Body of pancreas (tissue), 4 donors: ENCODE data around the gene CEP135. TPM values are rescaled to one million over a fixed set of nuclear protein-coding genes. Genes with fewer than 3 reads are reported as not detected.

ENCODE experiments used
- ATAC-seq: fragments of 150-250 bp; one replicate; pipeline ENCODE4 v1.9.1; 2016
- DNase-seq, 4 donors: peaks; one replicate each; pipeline ENCODE4 v3.0.0-alpha.2; 2019
- H3K27ac ChIP-seq, 4 donors: fragments of 200-600 bp; sonication (generic); 1 replicate in 3 of 4; 2 replicates in 1 of 4; pipeline versions ENCODE4 v1.5.1 to v1.6.1; 2016 to 2019; ENCODE audit warnings: mild to moderate bottlenecking in 1 of 4, mixed read lengths in 1 of 4, moderate library complexity in 1 of 4
- H3K27me3 ChIP-seq, 2 donors: fragments of 200-600 bp; sonication (generic); one replicate each; pipeline ENCODE4 v1.6.0; 2016; ENCODE audit warnings: mild to moderate bottlenecking in 1 of 2
- H3K36me3 ChIP-seq, 2 donors: fragments of 200-600 bp; sonication (generic); replicated peaks in 1 of 2; 2 replicates each; pipeline ENCODE4 v1.5.1; 2016; ENCODE audit warnings: low read depth in 2 of 2; ENCODE audit not compliant: insufficient read depth in 1 of 2
- H3K4me1 ChIP-seq: fragments of 200-600 bp; sonication (generic); one replicate; pipeline ENCODE4 v1.6.0; 2016
- H3K4me3 ChIP-seq, 2 donors: fragments of 200-600 bp; sonication (generic); 1 replicate in 1 of 2; 2 replicates in 1 of 2; pipeline ENCODE4 v1.5.1; 2016 to 2019
- H3K9me3 ChIP-seq, 3 donors: fragments of 200-600 bp; sonication (generic); 1 replicate in 2 of 3; 2 replicates in 1 of 3; pipeline ENCODE4 v1.5.1; 2016
- POLR2A ChIP-seq, 3 donors: fragments of 450-650 bp; IDR thresholded peaks; one replicate each; pipeline ENCODE4 v1.6.1; 2016; ENCODE audit warnings: antibody characterized with exemption in 3 of 3, mild to moderate bottlenecking in 2 of 3
- WGBS, 2 donors: methylation state at CpG; one replicate each; pipeline ENCODE4 v1.1.5; 2017; 5-methylcytosine and 5-hydroxymethylcytosine counted together
- intact Hi-C: fragments of 100-400 bp; cut with DNase I; formaldehyde crosslinking; loops from one replicate; pipeline ENCODE4 v1.15.1; 2023
- total RNA-seq, 2 donors: library from RNA; depleted of rRNA; stranded (reverse); fragments of >200 nt; gene quantifications; one replicate each; pipeline ENCODE4 v1.1.0, GENCODE V29; 2016
- TF ChIP-seq, protein P1 (sequence below), 7 experiments: fragments of 450-650 bp in 4 of 7; fragments of 200-600 bp in 3 of 7; sonication (generic) in 3 of 7; IDR thresholded peaks; one replicate each; pipeline ENCODE4 v1.5.1; 2016 to 2019; ENCODE audit warnings: antibody characterized with exemption in 7 of 7

The CEP135 gene
- total RNA-seq, 2 donors from 2014 or later = 7.5 to 8.9 TPM

- DNase-seq = peak in 1 of 4 donors; percentile 7
These were observed 28.2 kb upstream of the CEP135 start for GRCh38 chr4:55920571-55920970.

DNA sequence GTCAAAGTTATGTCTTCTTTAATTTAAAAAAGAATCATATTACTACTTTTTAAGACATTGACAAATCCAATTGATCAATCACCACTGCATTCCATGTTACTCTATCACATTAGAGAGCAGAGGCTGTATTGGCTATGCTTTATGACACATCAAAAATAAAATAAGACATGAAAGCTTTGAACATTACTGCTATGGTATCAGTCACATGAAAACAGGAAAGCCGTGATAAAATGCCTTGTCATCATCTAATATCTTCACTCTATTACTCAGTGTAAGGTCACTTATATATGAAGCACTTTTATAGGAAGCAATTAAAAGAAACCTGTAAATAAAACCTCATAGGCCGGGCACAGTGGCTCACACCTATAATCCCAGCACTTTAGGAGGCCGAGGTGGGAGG is 27.7 kb upstream of the CEP135 start:
- Histone ChIP-seq H3K27me3 (no peaks in the 10 kb centered on the region), H3K4me1 (no peaks in the 10 kb centered on the region), H3K9me3 (no peaks in the 10 kb centered on the region), H3K27ac (no peak overlapping the region), H3K4me3 (no peak overlapping the region), H3K36me3 (no peaks in the 10 kb centered on the region)
- ATAC-seq (no peak), DNase-seq (no peak)
- intact Hi-C loops = no loop called here
- TF ChIP-seq POLR2A (IDR thresholded peaks at IDR 0.05) = no peak
- TF ChIP-seq, protein P1, sequence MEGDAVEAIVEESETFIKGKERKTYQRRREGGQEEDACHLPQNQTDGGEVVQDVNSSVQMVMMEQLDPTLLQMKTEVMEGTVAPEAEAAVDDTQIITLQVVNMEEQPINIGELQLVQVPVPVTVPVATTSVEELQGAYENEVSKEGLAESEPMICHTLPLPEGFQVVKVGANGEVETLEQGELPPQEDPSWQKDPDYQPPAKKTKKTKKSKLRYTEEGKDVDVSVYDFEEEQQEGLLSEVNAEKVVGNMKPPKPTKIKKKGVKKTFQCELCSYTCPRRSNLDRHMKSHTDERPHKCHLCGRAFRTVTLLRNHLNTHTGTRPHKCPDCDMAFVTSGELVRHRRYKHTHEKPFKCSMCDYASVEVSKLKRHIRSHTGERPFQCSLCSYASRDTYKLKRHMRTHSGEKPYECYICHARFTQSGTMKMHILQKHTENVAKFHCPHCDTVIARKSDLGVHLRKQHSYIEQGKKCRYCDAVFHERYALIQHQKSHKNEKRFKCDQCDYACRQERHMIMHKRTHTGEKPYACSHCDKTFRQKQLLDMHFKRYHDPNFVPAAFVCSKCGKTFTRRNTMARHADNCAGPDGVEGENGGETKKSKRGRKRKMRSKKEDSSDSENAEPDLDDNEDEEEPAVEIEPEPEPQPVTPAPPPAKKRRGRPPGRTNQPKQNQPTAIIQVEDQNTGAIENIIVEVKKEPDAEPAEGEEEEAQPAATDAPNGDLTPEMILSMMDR (IDR thresholded peaks at IDR 0.05) = no peak
- WGBS, 2 donors = 63 to 74% methylated on average over 3 of the region's 3 CpGs

More at GRCh38 chr4:55920571-55920970, 28.2 kb upstream of the CEP135 start:
- no peak for TF ChIP-seq POLR2A (IDR thresholded peaks at IDR 0.05)
- TF ChIP-seq, protein P1 (IDR thresholded peaks at IDR 0.05) = no peak
- intact Hi-C loops = no loop called here
- Histone ChIP-seq H3K36me3 (no peaks in the 10 kb centered on the region), H3K27ac (no peak overlapping the region), H3K27me3 (no peaks in the 10 kb centered on the region), H3K4me1 (no peaks in the 10 kb centered on the region), H3K4me3 (no peak overlapping the region), H3K9me3 (no peaks in the 10 kb centered on the region)
- 64 to 71% methylated on average over 5 of the region's 5 CpGs for WGBS, 2 donors
- ATAC-seq = no peak

DNA sequence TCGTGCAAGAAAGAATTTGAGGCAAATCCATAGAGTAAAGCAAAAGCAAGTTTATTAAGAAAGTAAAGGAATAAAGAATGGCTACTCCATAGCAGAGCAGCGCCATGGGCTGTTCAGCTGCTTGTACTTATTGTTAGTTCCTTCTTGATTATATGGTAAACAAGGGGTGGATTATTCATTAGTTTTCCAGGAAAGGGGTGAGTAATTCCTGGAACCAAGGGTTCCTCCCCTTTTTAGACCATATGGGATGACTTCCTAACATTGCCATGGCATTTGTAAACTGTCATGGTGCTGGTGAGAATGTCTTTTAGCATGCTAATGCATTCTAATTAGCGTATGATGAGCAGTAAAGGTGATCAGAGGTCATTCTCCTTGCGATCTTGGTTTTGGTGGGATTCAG is 23.5 kb upstream of the CEP135 start:
- TF ChIP-seq POLR2A (IDR thresholded peaks at IDR 0.05) = no peak
- TF ChIP-seq, protein P1 (IDR thresholded peaks at IDR 0.05) = no peak
- DNase-seq (no peak), ATAC-seq (no peak)
- Histone ChIP-seq H3K4me3 (no peak overlapping the region), H3K4me1 (no peaks in the 10 kb centered on the region), H3K27me3 (no peaks in the 10 kb centered on the region), H3K27ac (no peak overlapping the region), H3K36me3 (no peaks in the 10 kb centered on the region), H3K9me3 (no peaks in the 10 kb centered on the region)
- 74 to 82% methylated on average over 4 of the region's 4 CpGs for WGBS, 2 donors
- intact Hi-C loops = no loop called here

DNA sequence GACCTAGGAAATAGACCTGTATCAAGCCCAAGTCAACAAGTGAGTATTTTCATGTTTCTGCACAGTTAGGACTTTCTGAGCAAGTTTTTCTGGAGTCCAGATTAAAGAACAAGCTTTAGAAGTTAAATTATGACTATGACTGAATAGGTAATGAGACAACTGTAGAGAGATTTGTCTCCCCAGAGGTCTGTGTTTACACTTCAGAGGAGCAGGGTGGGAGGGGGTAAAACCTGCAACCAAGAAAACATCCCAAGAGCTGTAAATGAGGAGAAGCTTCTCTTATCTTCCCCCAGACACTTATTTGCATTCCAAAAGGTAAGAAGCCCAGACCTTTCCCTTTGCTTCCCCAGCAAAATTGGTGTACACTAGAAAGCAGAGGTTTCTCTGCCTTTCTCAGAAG is 22.1 kb upstream of the CEP135 start:
- Histone ChIP-seq H3K27me3 (no peaks in the 10 kb centered on the region), H3K36me3 (no peaks in the 10 kb centered on the region), H3K9me3 (no peaks in the 10 kb centered on the region), H3K27ac (no peak overlapping the region), H3K4me3 (no peak overlapping the region), H3K4me1 (no peaks in the 10 kb centered on the region)
- intact Hi-C loops = no loop called here
- TF ChIP-seq POLR2A (IDR thresholded peaks at IDR 0.05) = no peak
- TF ChIP-seq, protein P1 (IDR thresholded peaks at IDR 0.05) = no peak
- no peak for ATAC-seq
- DNase-seq = no peak

GRCh38 chr4:55927803-55928437 is 20.8 kb upstream of the CEP135 start:
- no peaks in the 10 kb centered on the region for H3K4me1 ChIP-seq
- ATAC-seq (no peak), DNase-seq (no peak)
- no peak overlapping the region for H3K27ac ChIP-seq
- no peak overlapping the region for H3K4me3 ChIP-seq
- H3K27me3 ChIP-seq = no peaks in the 10 kb centered on the region
- intact Hi-C loops = no loop called here
- no peaks in the 10 kb centered on the region for H3K36me3 ChIP-seq
- no peak for TF ChIP-seq POLR2A (IDR thresholded peaks at IDR 0.05)
- TF ChIP-seq, protein P1 (IDR thresholded peaks at IDR 0.05) = no peak
- WGBS, 2 donors = 53 to 66% methylated on average over 2 of the region's 2 CpGs
- H3K9me3 ChIP-seq = no peaks in the 10 kb centered on the region
